Coronary artery (tissue), 2 donors: ENCODE results near the gene IL16.
A peak's percentile ranks its signal among the peaks of the same experiment; 100 is the strongest.

Experiments
- DNase-seq: peaks from one replicate; pipeline ENCODE4 v3.0.0-alpha.2; 2017; ENCODE audit warnings: low spot score
- H3K27ac ChIP-seq, 2 donors: fragments of 200-600 bp; sonication (generic); one replicate each; pipeline ENCODE4 v1.5.1; 2016 to 2019
- H3K4me3 ChIP-seq: fragments of 200-600 bp; sonication (generic); 2 replicates; pipeline ENCODE4 v1.5.1; 2016; ENCODE audit warnings: mild to moderate bottlenecking, moderate library complexity
- CTCF ChIP-seq: fragments of 200-600 bp; sonication (generic); IDR thresholded peaks from one replicate; pipeline ENCODE4 v1.5.1; 2019; ENCODE audit warnings: antibody characterized with exemption

Gene IL16

GRCh38 chr15:81227716-81228115, 31.0 kb downstream of the IL16 start:
- no peak for DNase-seq
- H3K4me3 ChIP-seq = no peak overlapping the region
- TF ChIP-seq CTCF = no peak
- peak overlapping the region in 1 of 2 donors; percentile 27 for H3K27ac ChIP-seq

- Histone ChIP-seq H3K4me3 (no peak overlapping the region), H3K27ac (peak overlapping the region in 1 of 2 donors; percentile 71)
- DNase-seq = no peak
- TF ChIP-seq CTCF = no peak
These were observed 32.9 kb downstream of the IL16 start for GRCh38 chr15:81229586-81229985.

- DNase-seq = no peak
- Histone ChIP-seq H3K27ac (peak overlapping the region in 1 of 2 donors; percentile 70), H3K4me3 (no peak overlapping the region)
- no peak for TF ChIP-seq CTCF
These were observed 38.8 kb downstream of the IL16 start for GRCh38 chr15:81235276-81236123.

GRCh38 chr15:81239190-81239589, 42.5 kb downstream of the IL16 start:
- DNase-seq = no peak
- Histone ChIP-seq H3K4me3 (no peak overlapping the region), H3K27ac (peak overlapping the region in 1 of 2 donors; percentile 40)
- TF ChIP-seq CTCF = no peak

- no peak for DNase-seq
- no peak for TF ChIP-seq CTCF
- H3K4me3 ChIP-seq = no peak overlapping the region
- no peak overlapping the region for H3K27ac ChIP-seq
These were observed 46.1 kb downstream of the IL16 start for GRCh38 chr15:81242778-81243177.

GRCh38 chr15:81244306-81244705, 47.6 kb downstream of the IL16 start:
- TF ChIP-seq CTCF = no peak
- no peak overlapping the region for H3K27ac ChIP-seq
- H3K4me3 ChIP-seq = no peak overlapping the region
- no peak for DNase-seq

GRCh38 chr15:81253846-81254245, 57.2 kb downstream of the IL16 start:
- no peak for TF ChIP-seq CTCF
- Histone ChIP-seq H3K27ac (no peak overlapping the region), H3K4me3 (no peak overlapping the region)
- no peak for DNase-seq
